Measurements from ENCODE around the gene STX8.
"Not testable (repeated sequence)": the region's sequence is repeated elsewhere in the genome, so short reads cannot be mapped to it uniquely, and the experiment has no call there.

The STX8 gene

GRCh38 chr17:9575381-9576101, at the start of gene STX8:
TSS of gene STX8 (minus strand) at chr17:9575820. CDS start at chr17:9575808, 12 bp downstream.
- peak; percentile 99 for DNase-seq

GRCh38 chr17:9622961-9623360, 47.3 kb upstream of the STX8 start:
- DNase-seq = no peak

GRCh38 chr17:9615486-9615885, 39.9 kb upstream of the STX8 start:
- no peak for DNase-seq

GRCh38 chr17:9612006-9612405, 36.4 kb upstream of the STX8 start:
- DNase-seq = no peak

- DNase-seq = no peak
Measured at GRCh38 chr17:9611557-9611956, 35.9 kb upstream of the STX8 start.

- not testable (repeated sequence) for DNase-seq
Measured at GRCh38 chr17:9607058-9607457, 31.4 kb upstream of the STX8 start.

GRCh38 chr17:9606453-9606852, 30.8 kb upstream of the STX8 start:
- DNase-seq = no peak

- not testable (repeated sequence) for DNase-seq
Measured at GRCh38 chr17:9604583-9604982, 29.0 kb upstream of the STX8 start.

GRCh38 chr17:9598661-9599060, 23.0 kb upstream of the STX8 start:
- no peak for DNase-seq

- DNase-seq = not testable (repeated sequence)
Measured at GRCh38 chr17:9597638-9598037, 22.0 kb upstream of the STX8 start.

- no peak for DNase-seq
Measured at GRCh38 chr17:9594065-9594464, 18.4 kb upstream of the STX8 start.

GRCh38 chr17:9587969-9588656, 12.5 kb upstream of the STX8 start:
- no peak for DNase-seq

GRCh38 chr17:9577373-9577709, 1.7 kb upstream of the STX8 start:
- DNase-seq = no peak

GRCh38 chr17:9576521-9577372, 1.1 kb upstream of the STX8 start, which contains the start of gene CFAP52:
TSS of gene CFAP52 (plus strand) at chr17:9576642. CDS start at chr17:9576696, 54 bp downstream.
- DNase-seq = peak; percentile 97

- DNase-seq = peak; percentile 78
Measured at GRCh38 chr17:9571201-9571600, 4.4 kb downstream of the STX8 start.

- no peak for DNase-seq
Measured at GRCh38 chr17:9568957-9569588, 6.5 kb downstream of the STX8 start.

GRCh38 chr17:9568004-9568403, 7.6 kb downstream of the STX8 start:
- no peak for DNase-seq

- DNase-seq = not testable (repeated sequence)
Measured at GRCh38 chr17:9566739-9567138, 8.9 kb downstream of the STX8 start.

- no peak for DNase-seq
Measured at GRCh38 chr17:9566067-9566466, 9.6 kb downstream of the STX8 start.

GRCh38 chr17:9564104-9564503, 11.5 kb downstream of the STX8 start:
- DNase-seq = no peak

GRCh38 chr17:9557857-9558256, 17.8 kb downstream of the STX8 start:
- DNase-seq = no peak

GRCh38 chr17:9557161-9557755, 18.4 kb downstream of the STX8 start:
- DNase-seq = no peak

- DNase-seq = peak; percentile 82
Measured at GRCh38 chr17:9554715-9555114, 20.9 kb downstream of the STX8 start.
